Measurements from ENCODE around the gene HCRTR1. TPM values are rescaled to one million over a fixed set of nuclear protein-coding genes. Genes with fewer than 3 reads are reported as not detected.

The HCRTR1 gene
- total RNA-seq, 2 donors from 2014 or later: not detected

DNA sequence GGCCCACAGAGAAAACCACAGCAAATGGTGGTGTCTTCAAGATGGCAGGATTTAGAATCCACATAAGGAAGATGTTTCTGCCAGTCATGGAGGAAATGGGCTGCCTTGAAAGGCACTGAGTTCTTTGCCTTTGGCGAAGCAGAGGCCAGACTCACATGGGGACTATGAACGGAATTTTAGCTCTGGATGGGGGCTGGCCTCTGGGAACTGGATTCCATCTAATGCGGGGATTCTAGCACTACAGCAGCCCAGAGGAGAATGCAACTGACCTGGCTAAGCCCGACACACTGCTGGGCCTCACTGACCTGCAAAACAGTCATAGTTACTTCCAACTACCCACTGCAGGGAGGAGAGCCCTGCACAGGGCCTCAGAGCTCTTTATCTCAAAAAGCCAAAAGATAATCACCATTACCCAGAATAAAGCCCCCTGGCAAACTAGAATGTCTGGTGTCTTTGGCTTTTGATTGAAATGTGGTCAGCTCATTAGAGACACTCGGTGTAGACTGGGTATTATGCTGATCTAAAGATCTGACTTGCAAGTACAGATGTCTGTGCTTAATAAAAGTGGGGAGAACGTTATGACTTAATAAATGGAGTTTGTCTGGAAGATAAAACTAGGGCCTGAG, 11.6 kb downstream of the HCRTR1 start:
- H3K4me3 ChIP-seq: no peak overlapping the region
- WGBS, 2 donors: 90 to 93% methylated on average over 6 of the region's 6 CpGs
- H3K36me3 ChIP-seq (replicated peaks in 1 of 2; ENCODE audit: insufficient read depth in 1 of 2, low read depth in 2 of 2): peaks cover 0 to 22% of the 10 kb centered on the region in 2 donors
- ATAC-seq (no peak), DNase-seq (no peak)
- TF ChIP-seq POLR2A (IDR thresholded peaks at IDR 0.05): no peak
- TF ChIP-seq, protein P1, sequence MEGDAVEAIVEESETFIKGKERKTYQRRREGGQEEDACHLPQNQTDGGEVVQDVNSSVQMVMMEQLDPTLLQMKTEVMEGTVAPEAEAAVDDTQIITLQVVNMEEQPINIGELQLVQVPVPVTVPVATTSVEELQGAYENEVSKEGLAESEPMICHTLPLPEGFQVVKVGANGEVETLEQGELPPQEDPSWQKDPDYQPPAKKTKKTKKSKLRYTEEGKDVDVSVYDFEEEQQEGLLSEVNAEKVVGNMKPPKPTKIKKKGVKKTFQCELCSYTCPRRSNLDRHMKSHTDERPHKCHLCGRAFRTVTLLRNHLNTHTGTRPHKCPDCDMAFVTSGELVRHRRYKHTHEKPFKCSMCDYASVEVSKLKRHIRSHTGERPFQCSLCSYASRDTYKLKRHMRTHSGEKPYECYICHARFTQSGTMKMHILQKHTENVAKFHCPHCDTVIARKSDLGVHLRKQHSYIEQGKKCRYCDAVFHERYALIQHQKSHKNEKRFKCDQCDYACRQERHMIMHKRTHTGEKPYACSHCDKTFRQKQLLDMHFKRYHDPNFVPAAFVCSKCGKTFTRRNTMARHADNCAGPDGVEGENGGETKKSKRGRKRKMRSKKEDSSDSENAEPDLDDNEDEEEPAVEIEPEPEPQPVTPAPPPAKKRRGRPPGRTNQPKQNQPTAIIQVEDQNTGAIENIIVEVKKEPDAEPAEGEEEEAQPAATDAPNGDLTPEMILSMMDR (IDR thresholded peaks at IDR 0.05): no peak
- intact Hi-C loops (cut with DNase I): no loop called here
- peaks cover 25% of the 10 kb centered on the region for H3K4me1 ChIP-seq
- H3K27ac ChIP-seq: peak overlapping the region in 1 of 4 donors; percentile 68
- no peaks in the 10 kb centered on the region for H3K27me3 ChIP-seq
- H3K9me3 ChIP-seq: no peaks in the 10 kb centered on the region

DNA sequence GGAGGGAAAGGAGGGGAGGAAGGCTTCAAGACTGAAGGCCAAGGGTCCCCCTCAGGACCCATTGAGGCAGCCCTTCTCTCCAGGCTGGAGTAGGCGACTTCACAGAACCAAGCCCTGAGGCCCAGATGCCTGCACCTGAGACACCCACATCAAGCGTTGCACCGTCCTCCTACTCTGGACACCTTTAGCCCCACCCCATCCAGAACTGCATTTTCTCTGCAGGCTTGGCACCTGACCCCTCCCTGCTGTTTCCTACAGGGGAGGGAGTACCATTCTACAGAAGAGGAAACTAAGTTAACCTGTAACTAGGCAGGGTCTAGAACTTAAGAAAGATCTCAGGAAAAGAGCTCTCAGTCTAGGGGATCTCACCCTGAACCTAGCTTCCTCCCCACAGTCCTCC, 15.2 kb downstream of the HCRTR1 start:
- no peaks in the 10 kb centered on the region for H3K9me3 ChIP-seq
- intact Hi-C loops (cut with DNase I): no loop called here
- no peak overlapping the region for H3K4me3 ChIP-seq
- H3K27ac ChIP-seq: no peak overlapping the region
- TF ChIP-seq POLR2A (IDR thresholded peaks at IDR 0.05): no peak
- TF ChIP-seq, protein P1 (IDR thresholded peaks at IDR 0.05): no peak
- 96 to 97% methylated on average over 3 of the region's 3 CpGs for WGBS, 2 donors
- no peak for ATAC-seq
- no peaks in the 10 kb centered on the region for H3K27me3 ChIP-seq
- H3K4me1 ChIP-seq: peaks cover 12% of the 10 kb centered on the region
- H3K36me3 ChIP-seq (replicated peaks in 1 of 2; ENCODE audit: insufficient read depth in 1 of 2, low read depth in 2 of 2): peaks cover 0 to 22% of the 10 kb centered on the region in 2 donors
- no peak for DNase-seq

DNA sequence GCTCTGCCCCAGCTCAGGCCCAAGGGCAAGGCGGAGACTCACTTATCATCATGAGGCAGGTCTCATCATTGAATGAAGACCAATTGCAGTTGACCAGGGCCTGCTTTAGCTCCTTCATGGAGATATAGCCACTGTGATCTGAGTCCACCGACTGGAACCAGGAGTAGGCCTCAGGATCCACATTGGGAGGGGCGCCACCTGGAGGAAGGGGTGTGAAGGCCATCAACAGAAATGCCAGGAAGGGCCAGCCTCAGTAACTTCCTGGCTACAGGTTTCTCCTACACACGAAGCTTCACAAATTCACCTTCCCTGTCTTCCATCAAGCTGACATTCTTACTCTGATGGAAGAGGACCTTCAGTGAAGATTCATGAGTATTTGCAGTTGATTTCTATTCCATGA, 15.6 kb downstream of the HCRTR1 start:
- intact Hi-C loops (cut with DNase I): no loop called here
- DNase-seq: peak in 2 of 4 donors; percentile 45 to 59
- Histone ChIP-seq H3K9me3 (no peaks in the 10 kb centered on the region), H3K27ac (no peak overlapping the region), H3K4me3 (no peak overlapping the region), H3K27me3 (no peaks in the 10 kb centered on the region), H3K4me1 (peaks cover 7% of the 10 kb centered on the region), H3K36me3 (replicated peaks in 1 of 2; ENCODE audit: insufficient read depth in 1 of 2, low read depth in 2 of 2) (peaks cover 0 to 22% of the 10 kb centered on the region in 2 donors)
- TF ChIP-seq, protein P1 (IDR thresholded peaks at IDR 0.05): peak in 5 of 7 experiments; percentile 18 to 41 (median 28)
- no peak for TF ChIP-seq POLR2A (IDR thresholded peaks at IDR 0.05)
- WGBS, 2 donors: 53 to 64% methylated on average over 3 to 4 of the region's 4 CpGs
- peak; percentile 28 for ATAC-seq

DNA sequence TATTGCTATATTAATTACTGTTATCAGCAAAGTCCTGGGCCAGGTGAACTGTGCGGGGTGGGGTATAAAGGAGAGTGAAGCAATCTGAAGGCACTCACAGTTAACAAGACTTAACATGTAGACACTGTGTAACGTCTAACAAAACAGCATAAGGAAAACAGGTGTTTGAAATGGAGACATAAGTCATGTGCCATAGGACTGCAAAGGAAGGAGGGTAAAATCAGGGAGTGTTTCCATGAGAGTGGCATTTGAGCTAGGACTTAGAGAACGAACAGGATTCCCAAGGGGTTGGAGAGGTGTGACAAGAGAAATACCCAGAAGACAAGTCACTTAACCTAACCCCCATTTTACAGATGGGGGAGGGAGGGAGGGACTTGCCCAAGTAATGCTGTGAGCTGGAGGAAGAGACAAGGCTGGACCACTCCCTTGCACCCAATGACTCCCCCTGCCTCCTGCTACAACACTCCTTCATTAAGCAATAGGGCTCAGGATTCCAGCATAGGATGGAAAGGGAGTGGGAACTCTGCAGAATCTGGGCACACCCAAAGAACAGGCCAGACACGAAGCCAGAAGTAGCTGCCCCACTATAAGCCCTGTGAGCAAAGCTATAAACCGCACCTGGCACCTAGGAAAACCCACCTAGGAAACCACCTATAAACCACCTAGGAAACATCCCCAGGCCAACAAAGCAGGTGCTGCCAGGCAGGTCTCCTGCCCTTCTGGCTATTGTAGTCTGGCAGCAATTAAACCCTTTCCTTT, 20.6 kb downstream of the HCRTR1 start:
- WGBS, 2 donors: 52 to 55% methylated on average over 5 of the region's 5 CpGs
- ATAC-seq: no peak
- H3K4me1 ChIP-seq: peaks cover 33% of the 10 kb centered on the region

More for the DNA sequence above, 20.6 kb downstream of the HCRTR1 start:
- no peak for DNase-seq
- H3K4me3 ChIP-seq: no peak overlapping the region
- no peak for TF ChIP-seq POLR2A (IDR thresholded peaks at IDR 0.05)
- TF ChIP-seq, protein P1 (IDR thresholded peaks at IDR 0.05): no peak
- no peaks in the 10 kb centered on the region for H3K9me3 ChIP-seq
- no peaks in the 10 kb centered on the region for H3K36me3 ChIP-seq (replicated peaks in 1 of 2; ENCODE audit: insufficient read depth in 1 of 2, low read depth in 2 of 2)
- H3K27me3 ChIP-seq: no peaks in the 10 kb centered on the region
- intact Hi-C loops (cut with DNase I): no loop called here
- H3K27ac ChIP-seq: no peak overlapping the region

Data from body of pancreas (tissue), 4 donors.